ENCODE data around the gene VILL.

The VILL gene

GRCh38 chr3:37956723-37957538, 33.7 kb upstream of the VILL start:
- Histone ChIP-seq H3K27ac (ENCODE audit: low read length) (peak overlapping the region; percentile 39; the same call in 1 of the 2 replicates), H3K27me3 (replicated peaks; ENCODE audit: insufficient read depth, low read length) (no peaks in the 10 kb centered on the region), H3K4me3 (ENCODE audit: low read length) (no peak overlapping the region), H4K20me1 (ENCODE audit: insufficient read depth, low read length) (no peaks in the 10 kb centered on the region), H3K9me2 (replicated peaks; ENCODE audit: insufficient read depth, low read length) (no peaks in the 10 kb centered on the region), H3F3A (ENCODE audit: insufficient read depth, low read length) (0 out of 2 replicates have a peak, but pooled peaks cover 4% of the 10 kb centered on the region), H2AFZ (ENCODE audit: low read length) (peak overlapping the region; percentile 62), H3K4me1 (ENCODE audit: low read length) (peaks cover 18% of the 10 kb centered on the region), H3K9ac (ENCODE audit: low read length) (peak overlapping the region; percentile 11; the same call in 1 of the 2 replicates), H3K79me2 (ENCODE audit: low read length) (no peaks in the 10 kb centered on the region), H3K4me2 (ENCODE audit: low read depth, low read length) (peak overlapping the region; percentile 59), H3K36me3 (replicated peaks; ENCODE audit: insufficient read depth, low read length) (no peaks in the 10 kb centered on the region), H3K9me3 (replicated peaks; ENCODE audit: insufficient read depth, low read length) (no peaks in the 10 kb centered on the region)
- TF ChIP-seq CTCF (IDR thresholded peaks at IDR 0.05; ENCODE audit: low read length) (no peak), EZH2phosphoT487 (IDR thresholded peaks at IDR 0.05; ENCODE audit: low read length) (no peak), EZH2 (optimal IDR thresholded peaks at IDR 0.05; ENCODE audit: low read depth, low read length) (no peak)
- DNase-seq = peak; percentile 43

- no peak for TF ChIP-seq EZH2 (optimal IDR thresholded peaks at IDR 0.05; ENCODE audit: low read depth, low read length)
- TF ChIP-seq EZH2phosphoT487 (IDR thresholded peaks at IDR 0.05; ENCODE audit: low read length) = no peak
- TF ChIP-seq CTCF (IDR thresholded peaks at IDR 0.05; ENCODE audit: low read length) = no peak
- DNase-seq = no peak
- Histone ChIP-seq H4K20me1 (ENCODE audit: insufficient read depth, low read length) (no peaks in the 10 kb centered on the region), H3K27ac (ENCODE audit: low read length) (peak overlapping the region; percentile 39; the same call in 1 of the 2 replicates), H3K4me3 (ENCODE audit: low read length) (no peak overlapping the region), H3K9me2 (replicated peaks; ENCODE audit: insufficient read depth, low read length) (no peaks in the 10 kb centered on the region), H3K9ac (ENCODE audit: low read length) (peak overlapping the region; percentile 11; the same call in 1 of the 2 replicates), H3K4me1 (ENCODE audit: low read length) (peaks cover 18% of the 10 kb centered on the region), H3K36me3 (replicated peaks; ENCODE audit: insufficient read depth, low read length) (no peaks in the 10 kb centered on the region), H3K9me3 (replicated peaks; ENCODE audit: insufficient read depth, low read length) (no peaks in the 10 kb centered on the region), H3F3A (ENCODE audit: insufficient read depth, low read length) (0 out of 2 replicates have a peak, but pooled peaks cover 4% of the 10 kb centered on the region), H3K27me3 (replicated peaks; ENCODE audit: insufficient read depth, low read length) (no peaks in the 10 kb centered on the region), H3K4me2 (ENCODE audit: low read depth, low read length) (peak overlapping the region; percentile 59), H2AFZ (ENCODE audit: low read length) (peak overlapping the region; percentile 62), H3K79me2 (ENCODE audit: low read length) (no peaks in the 10 kb centered on the region)
These were observed 33.0 kb upstream of the VILL start for GRCh38 chr3:37957539-37957936.

- H3K9me2 ChIP-seq (replicated peaks; ENCODE audit: insufficient read depth, low read length) = no peaks in the 10 kb centered on the region
- no peaks in the 10 kb centered on the region for H3K27me3 ChIP-seq (replicated peaks; ENCODE audit: insufficient read depth, low read length)
- H3K4me3 ChIP-seq (ENCODE audit: low read length) = no peak overlapping the region
- 0 out of 2 replicates have a peak, but pooled peaks cover 4% of the 10 kb centered on the region for H3F3A ChIP-seq (ENCODE audit: insufficient read depth, low read length)
- no peak overlapping the region for H2AFZ ChIP-seq (ENCODE audit: low read length)
- no peaks in the 10 kb centered on the region for H4K20me1 ChIP-seq (ENCODE audit: insufficient read depth, low read length)
- H3K27ac ChIP-seq (ENCODE audit: low read length) = no peak overlapping the region
- no peak overlapping the region for H3K9ac ChIP-seq (ENCODE audit: low read length)
- H3K36me3 ChIP-seq (replicated peaks; ENCODE audit: insufficient read depth, low read length) = no peaks in the 10 kb centered on the region
- DNase-seq = no peak
- H3K79me2 ChIP-seq (ENCODE audit: low read length) = no peaks in the 10 kb centered on the region
- peaks cover 7% of the 10 kb centered on the region for H3K4me1 ChIP-seq (ENCODE audit: low read length)
- no peaks in the 10 kb centered on the region for H3K9me3 ChIP-seq (replicated peaks; ENCODE audit: insufficient read depth, low read length)
- no peak for TF ChIP-seq EZH2 (optimal IDR thresholded peaks at IDR 0.05; ENCODE audit: low read depth, low read length)
- TF ChIP-seq CTCF (IDR thresholded peaks at IDR 0.05; ENCODE audit: low read length) = no peak
- no peak for TF ChIP-seq EZH2phosphoT487 (IDR thresholded peaks at IDR 0.05; ENCODE audit: low read length)
- H3K4me2 ChIP-seq (ENCODE audit: low read depth, low read length) = no peak overlapping the region
These were observed 28.8 kb upstream of the VILL start for GRCh38 chr3:37961622-37962431.
